ENCODE data around the gene LAMA4.

The LAMA4 gene

GRCh38 chr6:112066606-112067005, 187.8 kb downstream of the LAMA4 start:
- DNase-seq: no peak

GRCh38 chr6:112065426-112065986, 188.9 kb downstream of the LAMA4 start:
- DNase-seq: no peak

GRCh38 chr6:112062966-112063365, 191.4 kb downstream of the LAMA4 start:
- no peak for DNase-seq

- no peak for DNase-seq
Measured at GRCh38 chr6:112061605-112062004, 192.8 kb downstream of the LAMA4 start.
